H9 (cell line): Measurements from ENCODE around the gene SH3RF2. TPM values are rescaled to one million over a fixed set of nuclear protein-coding genes. Genes with fewer than 3 reads are reported as not detected.
A peak's percentile ranks its signal among the peaks of the same experiment; 100 is the strongest.

ENCODE experiments used
- DNase-seq: peaks from one replicate; pipeline ENCODE4 v3.0.0-alpha.2; 2017
- H2AFZ ChIP-seq: one replicate; pipeline ENCODE4 v1.6.1; 2013; ENCODE audit warnings: mild to moderate bottlenecking, low read length, control low read depth, moderate library complexity
- H2AK5ac ChIP-seq: 2 replicates; pipeline ENCODE4 v1.6.1; 2013; ENCODE audit warnings: low read length, control low read depth, mixed read lengths; ENCODE audit not compliant: insufficient read length
- H2BK120ac ChIP-seq: one replicate; pipeline ENCODE4 v1.6.1; 2013; ENCODE audit warnings: low read depth, mild to moderate bottlenecking, low read length, control low read depth, inconsistent platforms; ENCODE audit not compliant: poor library complexity, severe bottlenecking
- H2BK12ac ChIP-seq: 2 replicates; pipeline ENCODE4 v1.6.1; 2013; ENCODE audit warnings: low read length, control low read depth, mixed read lengths, low read depth; ENCODE audit not compliant: insufficient read length
- H2BK15ac ChIP-seq: 2 replicates; pipeline ENCODE4 v1.6.1; 2013; ENCODE audit warnings: low read depth, low read length, control low read depth
- H2BK20ac ChIP-seq: one replicate; pipeline ENCODE4 v1.6.1; 2013; ENCODE audit warnings: low read depth, mild to moderate bottlenecking, low read length, control low read depth, inconsistent platforms; ENCODE audit not compliant: poor library complexity, severe bottlenecking
- H2BK5ac ChIP-seq: 2 replicates; pipeline ENCODE4 v1.6.1; 2013; ENCODE audit warnings: low read length, control low read depth, mixed read lengths; ENCODE audit not compliant: insufficient read length
- H3K14ac ChIP-seq: 2 replicates; pipeline ENCODE4 v1.6.1; 2013; ENCODE audit warnings: low read length, control low read depth; ENCODE audit not compliant: insufficient read depth
- H3K18ac ChIP-seq: 2 replicates; pipeline ENCODE4 v1.6.1; 2013; ENCODE audit warnings: low read depth, mild to moderate bottlenecking, mixed read lengths, low read length, control low read depth; ENCODE audit not compliant: insufficient read length
- H3K23ac ChIP-seq: 2 replicates; pipeline ENCODE4 v1.6.1; 2013; ENCODE audit warnings: low read length, control low read depth, mixed read lengths, low read depth; ENCODE audit not compliant: insufficient read length
- H3K23me2 ChIP-seq: 2 replicates; pipeline ENCODE4 v1.6.1; 2013; ENCODE audit warnings: low read depth, mild to moderate bottlenecking, mixed read lengths, low read length, control low read depth; ENCODE audit not compliant: insufficient read length, poor library complexity, severe bottlenecking
- H3K27ac ChIP-seq: 2 replicates; pipeline ENCODE4 v1.5.1; 2013; ENCODE audit warnings: low read length, control low read depth, mixed read lengths, low read depth; ENCODE audit not compliant: insufficient read length
- H3K27me3 ChIP-seq: 2 replicates; pipeline ENCODE4 v1.6.1; 2013; ENCODE audit warnings: low read length, control low read depth, inconsistent platforms; ENCODE audit not compliant: insufficient read depth
- H3K4ac ChIP-seq: 2 replicates; pipeline ENCODE4 v1.6.1; 2013; ENCODE audit warnings: low read depth, mild to moderate bottlenecking, control low read depth, inconsistent platforms, low read length, moderate library complexity
- H3K4me1 ChIP-seq: 2 replicates; pipeline ENCODE4 v1.6.1; 2013; ENCODE audit warnings: low read length, control low read depth, inconsistent platforms; ENCODE audit not compliant: insufficient read depth
- H3K4me2 ChIP-seq: 2 replicates; pipeline ENCODE4 v1.6.1; 2013; ENCODE audit warnings: low read length, control low read depth, mixed read lengths; ENCODE audit not compliant: insufficient read length, insufficient read depth
- H3K56ac ChIP-seq: 2 replicates; pipeline ENCODE4 v1.6.1; 2013; ENCODE audit warnings: low read depth, mild to moderate bottlenecking, mixed read lengths, low read length, control low read depth; ENCODE audit not compliant: insufficient read length
- H3K79me1 ChIP-seq: 2 replicates; pipeline ENCODE4 v1.6.1; 2013; ENCODE audit warnings: low read depth, mild to moderate bottlenecking, moderate library complexity, low read length, control low read depth, inconsistent platforms; ENCODE audit not compliant: insufficient read depth, poor library complexity, severe bottlenecking
- H3K79me2 ChIP-seq: 2 replicates; pipeline ENCODE4 v1.6.1; 2013; ENCODE audit warnings: low read length, control low read depth, inconsistent platforms; ENCODE audit not compliant: insufficient read depth
- H3K9ac ChIP-seq: 2 replicates; pipeline ENCODE4 v1.6.1; 2013; ENCODE audit warnings: low read length, control low read depth, mixed read lengths; ENCODE audit not compliant: insufficient read length; ENCODE audit errors: extremely low read depth
- H3K9me3 ChIP-seq: one replicate; pipeline ENCODE4 v1.6.1; 2013; ENCODE audit warnings: low read depth, low read length, inconsistent platforms; ENCODE audit not compliant: control insufficient read depth
- H3T11ph ChIP-seq: one replicate; pipeline ENCODE4 v1.6.1; 2013; ENCODE audit warnings: mild to moderate bottlenecking, low read length, control low read depth, inconsistent platforms
- H4K20me1 ChIP-seq: one replicate; pipeline ENCODE4 v1.6.1; 2013; ENCODE audit not compliant: control insufficient read depth, insufficient read length, insufficient read depth
- H4K5ac ChIP-seq: 2 replicates; pipeline ENCODE4 v1.6.1; 2013; ENCODE audit warnings: low read depth, mild to moderate bottlenecking, mixed read lengths, low read length, control low read depth; ENCODE audit not compliant: insufficient read length
- H4K8ac ChIP-seq: replicated peaks from 2 replicates; pipeline ENCODE4 v1.6.1; 2013; ENCODE audit warnings: low read length, control low read depth, mixed read lengths, low read depth; ENCODE audit not compliant: insufficient read length
- H4K91ac ChIP-seq: 2 replicates; pipeline ENCODE4 v1.6.1; 2013; ENCODE audit warnings: low read depth, mild to moderate bottlenecking, moderate library complexity, mixed read lengths, low read length, control low read depth; ENCODE audit not compliant: insufficient read length
- H3K27ac Mint-ChIP-seq, 3 experiments: 2 replicates in 2 of 3; 3 replicates in 1 of 3; pipeline ENCODE4 v1.8.0; 2020 to 2021; ENCODE audit warnings: mixed read lengths in 3 of 3, mild to moderate bottlenecking in 1 of 3, moderate library complexity in 1 of 3
- H3K27me3 Mint-ChIP-seq: 2 replicates; pipeline ENCODE4 v1.8.0; 2021; ENCODE audit warnings: low read depth, mild to moderate bottlenecking, moderate library complexity, mixed read lengths
- H3K36me3 Mint-ChIP-seq, 3 experiments: 2 replicates in 2 of 3; 3 replicates in 1 of 3; pipeline ENCODE4 v1.8.0; 2020 to 2021; ENCODE audit warnings: low read depth in 3 of 3, mixed read lengths in 3 of 3; ENCODE audit not compliant: insufficient read depth in 1 of 3
- H3K4me1 Mint-ChIP-seq, 2 experiments: 2 replicates each; pipeline ENCODE4 v1.8.0; 2020; ENCODE audit warnings: mixed read lengths in 2 of 2
- H3K4me3 Mint-ChIP-seq, 2 experiments: 2 replicates in 1 of 2; 3 replicates in 1 of 2; pipeline ENCODE4 v1.8.0; 2020 to 2021; ENCODE audit warnings: mild to moderate bottlenecking in 2 of 2, mixed read lengths in 2 of 2, moderate library complexity in 1 of 2
- H3K9me3 Mint-ChIP-seq, 2 experiments: 2 replicates in 1 of 2; 3 replicates in 1 of 2; pipeline ENCODE4 v1.8.0; 2020; ENCODE audit warnings: mild to moderate bottlenecking in 2 of 2, mixed read lengths in 2 of 2, moderate library complexity in 1 of 2
- WGBS: extraction: QIAGEN DNeasy Blood & Tissue Kit; methylation state at CpG from one replicate; pipeline ENCODE4 v1.1.7; 2013; ENCODE audit warnings: missing lambda C conversion rate, low lambda C conversion rate, mixed read lengths; ENCODE audit not compliant: insufficient read length; ENCODE audit errors: extremely low coverage; 5-methylcytosine and 5-hydroxymethylcytosine counted together
- total RNA-seq: library from RNA; stranded (reverse); gene quantifications from 2 replicates; pipeline ENCODE4 v1.2.1, GENCODE V29; 2021
- TF ChIP-seq, protein P1 (sequence below): fragments of 200-600 bp; sonication (generic); conservative IDR thresholded peaks from 3 replicates; pipeline ENCODE4 v1.8.0; 2021; ENCODE audit warnings: antibody characterized with exemption, mild to moderate bottlenecking

Gene SH3RF2
- total RNA-seq, 1 experiment from 2014 or later = 0.66 TPM

DNA sequence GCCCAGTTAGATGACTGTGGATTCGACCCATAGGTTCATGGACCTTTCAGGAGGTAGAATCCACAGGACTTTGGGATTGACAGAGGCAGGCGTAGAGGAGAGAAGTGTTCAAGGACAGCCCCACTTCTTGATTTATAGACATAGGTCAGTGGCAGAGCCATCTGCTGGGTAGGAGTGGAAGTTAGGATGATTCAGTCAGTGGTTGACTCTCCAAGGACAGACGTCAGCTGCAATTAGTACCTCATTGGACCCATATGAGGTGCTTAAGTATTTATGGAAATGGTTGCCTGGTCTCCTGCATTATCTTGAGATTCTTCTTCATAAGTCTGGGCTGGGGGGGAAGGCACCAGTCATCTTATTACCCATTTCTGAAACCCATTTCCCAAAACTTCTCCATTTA is 70.9 kb downstream of the SH3RF2 start:
- Histone ChIP-seq H3K79me2 (no peaks in the 10 kb centered on the region), H3K14ac (no peak overlapping the region), H4K91ac (no peak overlapping the region), H3K23ac (no peak overlapping the region), H3K4me1 (no peaks in the 10 kb centered on the region), H3K23me2 (no peaks in the 10 kb centered on the region), H2BK120ac (no peak overlapping the region), H2AFZ (no peak overlapping the region), H4K20me1 (no peaks in the 10 kb centered on the region), H3K9ac (no peak overlapping the region), H3K18ac (no peak overlapping the region), H2BK15ac (no peak overlapping the region), H2BK12ac (no peak overlapping the region), H3K56ac (no peak overlapping the region), H4K8ac (no peak overlapping the region), H3K79me1 (no peaks in the 10 kb centered on the region), H2BK20ac (no peak overlapping the region), H3K4me2 (no peak overlapping the region), H4K5ac (no peak overlapping the region), H2AK5ac (no peak overlapping the region), H3K27ac (no peak overlapping the region), H3K4ac (no peak overlapping the region), H2BK5ac (no peak overlapping the region), H3K27me3 (no peaks in the 10 kb centered on the region), H3K9me3 (no peaks in the 10 kb centered on the region), H3T11ph (no peak overlapping the region)
- DNase-seq = no peak
- H3K9me3 Mint-ChIP-seq = peaks cover 3 to 6% of the 10 kb centered on the region in 2 experiments; a peak in 4 of 5 replicates
- TF ChIP-seq, protein P1, sequence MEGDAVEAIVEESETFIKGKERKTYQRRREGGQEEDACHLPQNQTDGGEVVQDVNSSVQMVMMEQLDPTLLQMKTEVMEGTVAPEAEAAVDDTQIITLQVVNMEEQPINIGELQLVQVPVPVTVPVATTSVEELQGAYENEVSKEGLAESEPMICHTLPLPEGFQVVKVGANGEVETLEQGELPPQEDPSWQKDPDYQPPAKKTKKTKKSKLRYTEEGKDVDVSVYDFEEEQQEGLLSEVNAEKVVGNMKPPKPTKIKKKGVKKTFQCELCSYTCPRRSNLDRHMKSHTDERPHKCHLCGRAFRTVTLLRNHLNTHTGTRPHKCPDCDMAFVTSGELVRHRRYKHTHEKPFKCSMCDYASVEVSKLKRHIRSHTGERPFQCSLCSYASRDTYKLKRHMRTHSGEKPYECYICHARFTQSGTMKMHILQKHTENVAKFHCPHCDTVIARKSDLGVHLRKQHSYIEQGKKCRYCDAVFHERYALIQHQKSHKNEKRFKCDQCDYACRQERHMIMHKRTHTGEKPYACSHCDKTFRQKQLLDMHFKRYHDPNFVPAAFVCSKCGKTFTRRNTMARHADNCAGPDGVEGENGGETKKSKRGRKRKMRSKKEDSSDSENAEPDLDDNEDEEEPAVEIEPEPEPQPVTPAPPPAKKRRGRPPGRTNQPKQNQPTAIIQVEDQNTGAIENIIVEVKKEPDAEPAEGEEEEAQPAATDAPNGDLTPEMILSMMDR = peak; percentile 44
- no peak overlapping the region for H3K27ac Mint-ChIP-seq
- H3K36me3 Mint-ChIP-seq = no peaks in the 10 kb centered on the region; a peak in 1 of 7 replicates
- no peaks in the 10 kb centered on the region for H3K27me3 Mint-ChIP-seq
- WGBS = no CpG with 5 or more reads among the region's 3 CpGs
- no peak overlapping the region for H3K4me3 Mint-ChIP-seq
- H3K4me1 Mint-ChIP-seq = peaks cover 0 to 4% of the 10 kb centered on the region in 2 experiments; a peak in 2 of 4 replicates
